Fibroblast of mammary gland (primary cell): ENCODE results near the gene AUNIP.

ENCODE experiments used
- DNase-seq: peaks from one replicate; pipeline ENCODE4 v3.0.0-alpha.2; 2010; ENCODE audit warnings: low read depth
- H3K4me3 ChIP-seq: 2 replicates; pipeline ENCODE4 v1.5.1; 2011; ENCODE audit warnings: low read depth, mild to moderate bottlenecking, low read length, moderate library complexity; ENCODE audit not compliant: control insufficient read depth
- TF ChIP-seq, protein P1 (sequence below): conservative IDR thresholded peaks from 2 replicates; pipeline ENCODE4 v1.5.1; 2011; ENCODE audit warnings: low read depth, low read length, inconsistent platforms; ENCODE audit not compliant: control insufficient read depth, insufficient read depth

The AUNIP gene, protein sequence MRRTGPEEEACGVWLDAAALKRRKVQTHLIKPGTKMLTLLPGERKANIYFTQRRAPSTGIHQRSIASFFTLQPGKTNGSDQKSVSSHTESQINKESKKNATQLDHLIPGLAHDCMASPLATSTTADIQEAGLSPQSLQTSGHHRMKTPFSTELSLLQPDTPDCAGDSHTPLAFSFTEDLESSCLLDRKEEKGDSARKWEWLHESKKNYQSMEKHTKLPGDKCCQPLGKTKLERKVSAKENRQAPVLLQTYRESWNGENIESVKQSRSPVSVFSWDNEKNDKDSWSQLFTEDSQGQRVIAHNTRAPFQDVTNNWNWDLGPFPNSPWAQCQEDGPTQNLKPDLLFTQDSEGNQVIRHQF

GRCh38 chr1:25858906-25859789, at the start of gene AUNIP:
Gene AUNIP (minus strand): TSS chr1:25859457. CDS start chr1:25859357, 100 bp downstream.
- peak; percentile 81 for DNase-seq
- TF ChIP-seq, protein P1, sequence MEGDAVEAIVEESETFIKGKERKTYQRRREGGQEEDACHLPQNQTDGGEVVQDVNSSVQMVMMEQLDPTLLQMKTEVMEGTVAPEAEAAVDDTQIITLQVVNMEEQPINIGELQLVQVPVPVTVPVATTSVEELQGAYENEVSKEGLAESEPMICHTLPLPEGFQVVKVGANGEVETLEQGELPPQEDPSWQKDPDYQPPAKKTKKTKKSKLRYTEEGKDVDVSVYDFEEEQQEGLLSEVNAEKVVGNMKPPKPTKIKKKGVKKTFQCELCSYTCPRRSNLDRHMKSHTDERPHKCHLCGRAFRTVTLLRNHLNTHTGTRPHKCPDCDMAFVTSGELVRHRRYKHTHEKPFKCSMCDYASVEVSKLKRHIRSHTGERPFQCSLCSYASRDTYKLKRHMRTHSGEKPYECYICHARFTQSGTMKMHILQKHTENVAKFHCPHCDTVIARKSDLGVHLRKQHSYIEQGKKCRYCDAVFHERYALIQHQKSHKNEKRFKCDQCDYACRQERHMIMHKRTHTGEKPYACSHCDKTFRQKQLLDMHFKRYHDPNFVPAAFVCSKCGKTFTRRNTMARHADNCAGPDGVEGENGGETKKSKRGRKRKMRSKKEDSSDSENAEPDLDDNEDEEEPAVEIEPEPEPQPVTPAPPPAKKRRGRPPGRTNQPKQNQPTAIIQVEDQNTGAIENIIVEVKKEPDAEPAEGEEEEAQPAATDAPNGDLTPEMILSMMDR = no peak
- H3K4me3 ChIP-seq = peak within 1 kb of the TSS; percentile 86

- no peak for DNase-seq
- H3K4me3 ChIP-seq = no peak overlapping the region
- TF ChIP-seq, protein P1 = no peak
Observed at GRCh38 chr1:25909040-25909439, 49.8 kb upstream of the AUNIP start.

DNA sequence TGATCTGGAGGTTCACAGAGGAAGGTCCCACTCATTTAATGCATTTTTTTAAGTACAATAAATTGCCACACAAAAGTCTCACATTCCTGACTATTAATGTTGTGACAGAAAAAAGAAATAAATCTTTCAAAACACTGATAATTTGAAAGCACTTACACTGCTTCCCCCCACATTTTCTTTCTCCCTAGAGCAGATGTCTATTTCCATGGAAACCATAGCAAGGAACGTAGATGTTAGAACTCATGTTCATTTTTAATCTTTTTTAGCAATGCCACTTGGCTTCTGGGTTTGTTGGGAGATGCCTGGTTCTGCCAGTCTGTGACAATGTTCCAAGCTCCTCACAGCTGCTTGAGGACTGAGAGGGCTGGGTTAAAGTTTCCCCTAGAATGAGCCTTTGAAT, 48.9 kb upstream of the AUNIP start:
- TF ChIP-seq, protein P1 = no peak
- H3K4me3 ChIP-seq = no peak overlapping the region
- DNase-seq = no peak

GRCh38 chr1:25907601-25908000, 48.3 kb upstream of the AUNIP start:
- DNase-seq = no peak
- TF ChIP-seq, protein P1 = no peak
- H3K4me3 ChIP-seq = no peak overlapping the region

DNA sequence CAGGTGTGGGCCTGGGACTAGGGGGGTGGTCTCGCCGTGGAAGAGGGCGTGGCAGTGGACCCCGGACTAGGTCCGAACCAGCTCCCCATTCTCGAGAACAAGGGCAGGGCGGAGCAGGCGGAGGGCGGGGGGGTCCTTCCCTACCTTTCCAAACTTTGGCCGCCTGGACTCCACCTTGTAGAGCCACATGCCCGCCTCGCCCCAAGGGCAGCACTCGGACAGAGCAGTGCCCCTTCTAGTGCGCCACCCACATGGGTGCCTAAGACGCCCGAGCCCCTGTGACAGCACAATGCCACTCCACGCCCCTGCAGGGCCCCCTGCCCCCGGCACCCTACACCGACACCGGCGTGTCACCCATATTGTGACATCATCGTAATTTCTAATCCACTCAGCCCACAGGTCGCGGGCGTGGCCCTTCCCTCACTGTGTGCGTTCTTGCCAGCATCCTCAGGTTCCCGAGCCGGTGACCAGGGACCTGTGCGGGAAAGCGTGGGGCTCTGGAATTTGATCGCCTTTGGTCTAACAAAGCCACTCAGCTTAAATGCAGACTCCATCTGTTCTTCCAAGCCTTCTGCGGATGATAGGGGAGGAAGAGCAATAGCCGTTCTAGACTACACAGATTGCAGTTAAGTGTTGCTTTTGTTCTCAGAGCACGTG, 47.5 kb upstream of the AUNIP start:
- DNase-seq = no peak
- TF ChIP-seq, protein P1 = no peak
- H3K4me3 ChIP-seq = peak overlapping the region; percentile 78
